Natural killer cell (primary cell): ENCODE results near the gene MMP17. TPM values are rescaled to one million over a fixed set of nuclear protein-coding genes. Genes with fewer than 3 reads are reported as not detected.
"Not testable (repeated sequence)": the region's sequence is repeated elsewhere in the genome, so short reads cannot be mapped to it uniquely, and the experiment has no call there.

Experiments used
- ATAC-seq, 3 donors: fragments of 150-1000 bp in 2 of 3; fragments of 200-7000 bp in 1 of 3; cut with Tn5 transposase; 1 replicate in 1 of 3; 2 replicates in 2 of 3; pipeline ENCODE4 v1.10.0; 2021; ENCODE audit warnings: mild to moderate bottlenecking in 2 of 3, moderate library complexity in 2 of 3
- DNase-seq, 2 donors: peaks; one replicate each; pipeline versions ENCODE4 v3.0.0 to v3.0.0-alpha.2; 2013 to 2021; ENCODE audit warnings: mixed read lengths in 1 of 2
- H3K27ac ChIP-seq: one replicate; pipeline ENCODE4 v1.5.1; 2013; ENCODE audit warnings: mild to moderate bottlenecking, low read length
- H3K27me3 ChIP-seq: one replicate; pipeline ENCODE4 v1.6.1; 2013; ENCODE audit warnings: low read length; ENCODE audit not compliant: control insufficient read depth, insufficient read depth
- H3K36me3 ChIP-seq: one replicate; pipeline ENCODE4 v1.6.1; 2013; ENCODE audit warnings: low read length; ENCODE audit not compliant: control insufficient read depth, insufficient read depth
- H3K4me1 ChIP-seq: one replicate; pipeline ENCODE4 v1.6.1; 2013; ENCODE audit warnings: low read length; ENCODE audit not compliant: control insufficient read depth, insufficient read depth
- H3K4me3 ChIP-seq: one replicate; pipeline ENCODE4 v1.5.1; 2013; ENCODE audit warnings: low read length
- H3K9me3 ChIP-seq: one replicate; pipeline ENCODE4 v1.6.1; 2013; ENCODE audit warnings: low read length; ENCODE audit not compliant: control insufficient read depth, insufficient read depth
- H3K27ac Mint-ChIP-seq, 2 donors: one replicate each; pipeline ENCODE4 v1.8.0; 2022; ENCODE audit warnings: mild to moderate bottlenecking in 2 of 2, mixed read lengths in 2 of 2, moderate library complexity in 1 of 2
- H3K27me3 Mint-ChIP-seq, 2 donors: one replicate each; pipeline ENCODE4 v1.8.0; 2022; ENCODE audit warnings: low read depth in 2 of 2, mixed read lengths in 2 of 2
- H3K36me3 Mint-ChIP-seq: one replicate; pipeline ENCODE4 v1.8.0; 2022; ENCODE audit warnings: mixed read lengths
- H3K4me1 Mint-ChIP-seq, 2 donors: one replicate each; pipeline ENCODE4 v1.8.0; 2022; ENCODE audit warnings: mixed read lengths in 2 of 2
- H3K4me3 Mint-ChIP-seq: one replicate; pipeline ENCODE4 v1.8.0; 2022; ENCODE audit warnings: mild to moderate bottlenecking, moderate library complexity, mixed read lengths
- H3K9me3 Mint-ChIP-seq, 2 donors: one replicate each; pipeline ENCODE4 v1.8.0; 2022; ENCODE audit warnings: mixed read lengths in 2 of 2
- WGBS: methylation state at CpG from one replicate; pipeline ENCODE4 v1.1.7; 2013; ENCODE audit warnings: missing lambda C conversion rate; ENCODE audit not compliant: insufficient coverage; 5-methylcytosine and 5-hydroxymethylcytosine counted together
- intact Hi-C: fragments of 100-400 bp; cut with micrococcal nuclease; formaldehyde crosslinking; loops from one replicate; pipeline ENCODE4 v1.14.2; 2022
- total RNA-seq, 4 donors: library from RNA; stranded (reverse); fragments of 120-200 nt in 1 of 4; gene quantifications; one replicate each; pipeline versions ENCODE4 v1.2.3 to v1.2.4, GENCODE V29; 2013 to 2022
- TF ChIP-seq, protein P1 (sequence below): fragments of 200-600 bp; IDR thresholded peaks from one replicate; pipeline ENCODE4 v1.8.0; 2022; ENCODE audit warnings: antibody characterized with exemption

MMP17 gene
- total RNA-seq, 3 donors from 2014 or later (not counting 1 experiment from before 2014, with no cell fraction given) = 1.6 to 2.0 (median 1.7) TPM

DNA sequence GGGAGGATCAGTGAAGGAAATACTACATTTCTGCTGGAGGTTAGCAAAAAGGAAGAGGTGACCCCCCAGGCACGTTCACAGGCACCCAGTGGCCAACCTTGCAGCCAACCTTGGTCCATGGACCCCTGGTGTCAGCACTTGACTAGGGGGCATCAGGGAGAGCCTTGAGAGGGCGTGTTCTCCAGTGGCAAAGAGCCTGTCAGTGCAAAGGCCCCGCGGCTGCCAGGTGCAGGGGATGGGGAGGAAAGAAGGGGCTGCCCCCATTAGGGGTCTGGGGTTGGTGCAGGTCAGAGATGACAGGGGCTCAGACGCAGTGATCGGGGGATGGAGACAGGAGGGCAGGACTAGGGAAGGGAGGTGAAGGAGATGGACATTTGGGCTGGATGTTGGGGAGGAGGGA is 43.5 kb downstream of the MMP17 start:
- TF ChIP-seq, protein P1, sequence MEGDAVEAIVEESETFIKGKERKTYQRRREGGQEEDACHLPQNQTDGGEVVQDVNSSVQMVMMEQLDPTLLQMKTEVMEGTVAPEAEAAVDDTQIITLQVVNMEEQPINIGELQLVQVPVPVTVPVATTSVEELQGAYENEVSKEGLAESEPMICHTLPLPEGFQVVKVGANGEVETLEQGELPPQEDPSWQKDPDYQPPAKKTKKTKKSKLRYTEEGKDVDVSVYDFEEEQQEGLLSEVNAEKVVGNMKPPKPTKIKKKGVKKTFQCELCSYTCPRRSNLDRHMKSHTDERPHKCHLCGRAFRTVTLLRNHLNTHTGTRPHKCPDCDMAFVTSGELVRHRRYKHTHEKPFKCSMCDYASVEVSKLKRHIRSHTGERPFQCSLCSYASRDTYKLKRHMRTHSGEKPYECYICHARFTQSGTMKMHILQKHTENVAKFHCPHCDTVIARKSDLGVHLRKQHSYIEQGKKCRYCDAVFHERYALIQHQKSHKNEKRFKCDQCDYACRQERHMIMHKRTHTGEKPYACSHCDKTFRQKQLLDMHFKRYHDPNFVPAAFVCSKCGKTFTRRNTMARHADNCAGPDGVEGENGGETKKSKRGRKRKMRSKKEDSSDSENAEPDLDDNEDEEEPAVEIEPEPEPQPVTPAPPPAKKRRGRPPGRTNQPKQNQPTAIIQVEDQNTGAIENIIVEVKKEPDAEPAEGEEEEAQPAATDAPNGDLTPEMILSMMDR = no peak
- Mint-ChIP-seq H3K4me1 (no peaks in the 10 kb centered on the region), H3K27ac (no peak overlapping the region), H3K27me3 (peaks cover 0 to under 1% of the 10 kb centered on the region in 2 donors), H3K4me3 (no peak overlapping the region), H3K9me3 (no peaks in the 10 kb centered on the region), H3K36me3 (no peaks in the 10 kb centered on the region)
- ATAC-seq = no peak
- H3K27me3 ChIP-seq = no peaks in the 10 kb centered on the region
- no peak overlapping the region for H3K27ac ChIP-seq
- DNase-seq = no peak
- WGBS = 86% methylated on average over 6 of the region's 6 CpGs
- no peaks in the 10 kb centered on the region for H3K4me1 ChIP-seq
- no peak overlapping the region for H3K4me3 ChIP-seq
- no peaks in the 10 kb centered on the region for H3K9me3 ChIP-seq
- no peaks in the 10 kb centered on the region for H3K36me3 ChIP-seq
- intact Hi-C loops = no loop called here

DNA sequence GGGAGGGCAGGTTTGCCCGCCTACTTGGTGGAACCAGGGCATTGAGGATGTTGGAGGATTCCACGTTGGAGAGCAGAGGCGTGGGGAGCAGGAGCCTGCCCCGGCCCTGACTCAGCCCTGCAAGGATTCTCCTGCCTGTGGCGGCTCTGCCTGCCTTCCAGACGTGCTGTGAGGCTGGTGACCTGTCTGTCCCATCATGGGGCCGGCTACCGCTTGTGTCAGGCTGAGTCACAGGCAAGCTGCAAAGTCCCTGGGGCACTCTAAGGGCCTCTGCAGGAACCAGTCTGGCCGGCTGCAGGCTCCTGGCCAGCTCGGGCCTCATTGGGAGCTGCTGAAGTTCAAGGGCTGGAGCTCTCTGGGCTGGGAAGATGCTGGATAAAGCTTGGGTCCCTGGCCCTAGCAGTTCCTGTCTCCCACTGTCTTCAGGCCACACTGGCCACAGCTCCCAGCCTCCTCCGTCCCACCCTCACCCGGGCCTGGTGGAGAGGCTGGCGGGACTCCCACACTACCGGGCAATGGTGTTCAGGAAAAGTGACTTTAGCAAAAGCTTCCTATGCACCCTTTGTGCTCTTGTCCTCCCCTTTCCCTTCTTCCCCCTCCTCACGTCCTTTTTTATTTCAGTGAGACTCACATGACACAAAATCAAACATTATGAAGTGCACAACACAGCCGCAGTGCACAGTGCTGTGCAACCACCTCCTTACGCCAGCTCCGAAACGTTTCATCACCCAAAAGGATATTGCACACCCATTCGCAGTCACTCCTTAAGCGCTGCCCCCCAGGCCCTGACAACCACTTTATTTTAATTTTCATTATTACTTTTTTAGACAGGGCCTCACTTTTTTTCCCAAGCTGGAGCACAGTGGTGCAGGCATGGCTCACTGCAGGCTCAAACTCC is 44.2 kb downstream of the MMP17 start:
- DNase-seq = no peak
- Mint-ChIP-seq H3K36me3 (no peaks in the 10 kb centered on the region), H3K27ac (no peak overlapping the region), H3K9me3 (no peaks in the 10 kb centered on the region), H3K4me3 (no peak overlapping the region), H3K27me3 (peaks cover 0 to 2% of the 10 kb centered on the region in 2 donors), H3K4me1 (no peaks in the 10 kb centered on the region)
- no peaks in the 10 kb centered on the region for H3K4me1 ChIP-seq
- H3K4me3 ChIP-seq = no peak overlapping the region
- 84% methylated on average over 21 of the region's 21 CpGs for WGBS
- intact Hi-C loops = no loop called here
- TF ChIP-seq, protein P1 = no peak
- no peaks in the 10 kb centered on the region for H3K27me3 ChIP-seq
- ATAC-seq = no peak
- H3K36me3 ChIP-seq = no peaks in the 10 kb centered on the region
- H3K27ac ChIP-seq = no peak overlapping the region
- no peaks in the 10 kb centered on the region for H3K9me3 ChIP-seq

DNA sequence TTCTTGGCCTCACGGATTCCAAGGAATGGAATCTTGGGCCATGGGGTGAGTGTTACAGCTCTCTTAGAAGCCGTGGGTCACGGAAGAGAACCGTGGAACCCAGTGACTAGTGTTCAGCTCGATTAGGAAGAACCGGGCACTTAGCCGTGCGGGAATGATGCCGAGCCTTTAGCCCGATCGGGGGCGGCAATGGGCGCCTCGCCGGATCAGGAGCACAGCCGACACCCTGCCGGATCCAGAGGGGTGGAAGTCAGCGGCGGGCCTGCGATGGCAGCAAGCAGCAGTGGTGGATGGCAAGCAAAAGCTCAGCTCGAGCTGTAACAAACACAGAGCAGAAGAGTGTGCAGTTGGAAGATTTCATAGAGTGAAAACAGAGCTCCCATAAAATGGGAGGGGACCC is 45.1 kb downstream of the MMP17 start:
- Histone ChIP-seq H3K9me3 (no peaks in the 10 kb centered on the region), H3K4me1 (no peaks in the 10 kb centered on the region), H3K4me3 (no peak overlapping the region), H3K36me3 (no peaks in the 10 kb centered on the region), H3K27me3 (no peaks in the 10 kb centered on the region), H3K27ac (no peak overlapping the region)
- Mint-ChIP-seq H3K27ac (no peak overlapping the region), H3K4me1 (no peaks in the 10 kb centered on the region), H3K9me3 (no peaks in the 10 kb centered on the region), H3K27me3 (peaks cover 5 to 8% of the 10 kb centered on the region in 2 donors), H3K4me3 (no peak overlapping the region), H3K36me3 (no peaks in the 10 kb centered on the region)
- TF ChIP-seq, protein P1 = no peak
- intact Hi-C loops = no loop called here
- no peak for DNase-seq
- no peak for ATAC-seq
- 94% methylated on average over 21 of the region's 21 CpGs for WGBS

DNA sequence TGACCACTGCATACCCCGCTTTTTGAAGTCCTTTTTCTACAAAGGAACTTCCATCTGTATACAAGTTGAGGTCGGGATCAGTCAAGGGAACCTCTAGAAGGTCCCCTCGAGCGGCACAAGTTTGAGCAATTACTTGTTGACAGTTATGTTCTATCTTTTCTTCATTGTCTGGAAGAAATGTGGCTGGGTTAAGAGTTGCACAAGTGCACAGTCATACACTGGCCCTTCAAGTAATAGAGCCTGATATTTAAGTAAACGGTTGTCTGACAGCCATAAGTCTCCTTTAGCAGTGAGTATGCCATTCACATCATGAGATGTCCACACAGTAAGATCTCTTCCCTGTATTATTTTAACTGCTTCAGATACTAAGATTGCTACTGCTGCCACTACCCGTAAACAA is 46.8 kb downstream of the MMP17 start:
- H3K27me3 Mint-ChIP-seq = peaks cover 8 to 10% of the 10 kb centered on the region in 2 donors
- H3K27ac Mint-ChIP-seq, H3K9me3 ChIP-seq, H3K4me1 ChIP-seq, H3K36me3 Mint-ChIP-seq, H3K9me3 Mint-ChIP-seq, DNase-seq, intact Hi-C loops, H3K36me3 ChIP-seq, H3K4me3 Mint-ChIP-seq, H3K4me1 Mint-ChIP-seq, H3K27ac ChIP-seq, H3K4me3 ChIP-seq, H3K27me3 ChIP-seq, ATAC-seq: not testable (repeated sequence)
- 91% methylated on average over 6 of the region's 6 CpGs for WGBS

DNA sequence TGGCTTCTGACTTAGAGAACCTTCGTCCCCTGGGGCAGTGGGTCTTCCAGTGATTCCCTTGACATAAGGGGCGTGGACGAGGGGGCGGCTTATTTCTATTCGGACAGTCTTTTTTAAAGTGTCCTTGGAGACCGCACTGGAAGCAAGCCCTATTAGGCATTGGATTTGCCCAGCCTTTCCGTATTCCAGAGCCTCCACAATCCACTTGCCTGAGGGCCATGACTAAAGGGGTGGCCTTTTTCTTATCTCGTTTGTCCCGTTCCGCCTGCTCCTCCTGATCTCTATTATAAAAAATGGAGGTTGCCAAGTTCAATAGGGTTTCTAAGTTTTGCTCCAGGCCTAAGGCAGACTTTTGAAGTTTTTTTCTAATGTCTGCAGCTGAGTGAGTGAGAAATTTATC is 49.0 kb downstream of the MMP17 start:
- H3K27me3 ChIP-seq, H3K36me3 ChIP-seq, H3K4me1 ChIP-seq, ATAC-seq, H3K9me3 ChIP-seq, H3K27ac ChIP-seq, H3K27ac Mint-ChIP-seq, H3K4me3 Mint-ChIP-seq, H3K9me3 Mint-ChIP-seq, H3K4me1 Mint-ChIP-seq, DNase-seq, H3K36me3 Mint-ChIP-seq, H3K4me3 ChIP-seq, intact Hi-C loops: not testable (repeated sequence)
- peaks cover 8 to 10% of the 10 kb centered on the region in 2 donors for H3K27me3 Mint-ChIP-seq
- WGBS = 92% methylated on average over 10 of the region's 10 CpGs

DNA sequence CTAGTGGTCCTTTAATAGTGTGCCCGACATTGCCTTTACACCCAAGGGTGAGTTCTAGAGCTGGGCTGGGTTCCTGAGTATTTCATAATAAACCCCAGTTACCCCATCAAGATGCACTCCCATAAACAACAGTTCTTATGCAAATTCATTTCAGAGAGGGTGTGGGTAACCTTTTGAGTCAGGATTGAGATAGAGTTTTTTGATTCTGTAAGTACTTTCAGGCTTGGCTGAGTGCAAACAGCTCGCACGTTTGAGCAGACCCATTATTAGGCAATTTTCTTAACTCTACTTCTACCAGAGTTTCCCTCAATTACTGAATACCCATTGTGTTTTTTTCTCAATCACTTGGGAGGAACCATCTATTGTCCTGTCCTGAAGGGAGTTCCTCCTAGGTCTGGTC is 50.2 kb downstream of the MMP17 start:
- 46% methylated on average over 3 of the region's 3 CpGs for WGBS
- H3K36me3 ChIP-seq, ATAC-seq, H3K9me3 ChIP-seq, H3K36me3 Mint-ChIP-seq, H3K4me3 ChIP-seq, H3K4me1 Mint-ChIP-seq, DNase-seq, H3K27ac Mint-ChIP-seq, H3K9me3 Mint-ChIP-seq, H3K4me3 Mint-ChIP-seq, H3K27ac ChIP-seq, H3K27me3 ChIP-seq, intact Hi-C loops, H3K4me1 ChIP-seq: not testable (repeated sequence)
- peaks cover 8 to 10% of the 10 kb centered on the region in 2 donors for H3K27me3 Mint-ChIP-seq
